HG02884 (cell line): Measurements from ENCODE around the gene SEMA6B.
"Not testable (repeated sequence)": the region's sequence is repeated elsewhere in the genome, so short reads cannot be mapped to it uniquely, and the experiment has no call there.

Experiments used
- ATAC-seq: cut with Tn5 transposase; IDR thresholded peaks from one replicate; pipeline ENCODE4 v1.9.1; 2021; ENCODE audit warnings: mild to moderate bottlenecking, moderate library complexity; ENCODE audit not compliant: unreplicated experiment

Gene SEMA6B

DNA sequence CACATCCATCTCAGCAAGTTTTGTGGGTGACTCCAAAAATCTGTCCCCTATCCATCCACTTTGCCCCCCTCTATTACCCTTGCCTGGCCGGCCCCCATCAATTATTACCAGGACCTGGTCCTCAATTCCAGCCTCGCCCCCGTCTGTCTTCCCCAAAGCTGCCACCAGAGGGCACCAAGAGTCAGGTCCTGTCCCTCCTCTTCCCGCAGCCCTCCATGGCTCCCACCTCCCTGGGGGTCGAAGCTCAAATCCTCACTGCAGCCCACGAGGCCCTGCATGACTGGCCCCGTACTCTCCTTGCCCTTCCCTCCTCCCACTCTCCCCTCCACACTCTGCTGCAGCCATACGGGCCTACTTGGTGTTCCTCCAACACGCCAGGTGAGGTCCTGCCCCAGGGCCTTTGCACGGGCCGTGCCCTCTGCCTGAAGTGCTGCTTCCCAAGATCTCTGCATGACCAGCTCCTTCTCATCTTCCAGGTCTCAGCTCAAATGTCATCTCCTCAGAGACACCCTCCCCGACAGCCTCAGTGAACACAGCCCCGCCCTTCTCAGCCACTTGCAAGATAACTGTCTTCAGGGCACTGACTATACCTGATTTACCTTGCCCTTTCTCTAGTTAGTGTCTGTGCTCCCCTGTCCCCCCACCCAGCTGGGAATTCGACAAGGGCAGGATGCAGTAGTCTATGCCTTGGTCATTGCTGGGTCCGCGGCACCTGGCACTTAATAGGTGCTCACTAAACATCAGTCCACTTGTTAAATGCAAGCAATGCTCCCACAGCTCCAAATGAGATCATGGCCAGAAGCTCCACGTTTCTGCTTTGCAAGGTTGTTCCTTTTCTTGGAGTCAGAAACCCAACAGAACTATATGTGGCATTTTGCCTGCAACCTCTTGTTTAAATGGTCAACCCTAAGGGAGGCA lies 16.8 kb upstream of the SEMA6B start:
- no peak for ATAC-seq

DNA sequence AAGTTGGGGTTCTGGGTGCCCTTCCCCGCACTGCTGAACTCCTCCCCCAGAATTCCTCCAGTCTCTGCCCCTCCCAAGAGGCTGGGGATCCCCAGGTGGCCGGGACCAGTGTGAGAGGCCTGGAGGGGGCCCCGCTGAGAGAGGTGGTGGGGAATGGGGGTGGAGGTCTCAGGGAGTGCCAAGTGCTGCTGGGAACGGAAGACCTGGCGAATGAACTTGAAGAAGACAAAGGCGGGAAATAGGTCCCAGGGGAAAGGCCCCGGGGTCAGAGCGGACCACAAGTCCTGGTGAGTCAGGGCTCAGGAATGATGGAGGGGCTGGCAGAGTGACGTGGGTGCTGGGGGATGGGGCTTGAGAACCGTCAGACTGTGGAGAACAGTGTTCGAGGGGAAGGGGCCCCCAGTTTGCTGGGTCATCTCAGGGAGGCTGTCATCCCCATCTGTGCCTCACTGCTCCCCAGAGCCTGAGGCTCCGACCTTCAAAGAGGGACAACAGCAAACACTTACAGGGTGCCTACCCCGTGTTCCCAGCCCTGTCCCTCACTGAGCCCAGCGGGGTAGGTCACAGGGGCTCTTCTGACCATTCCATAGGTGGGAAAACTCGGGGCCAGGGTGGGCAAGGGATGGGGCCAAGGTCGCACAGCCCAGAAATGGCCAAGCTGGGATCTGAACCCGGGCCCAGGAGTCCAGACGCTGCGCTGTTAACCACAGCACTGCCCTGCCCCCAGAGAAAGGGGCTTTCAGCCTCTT lies 16.0 kb upstream of the SEMA6B start:
- no peak for ATAC-seq

- ATAC-seq: no peak
Measured at GRCh38 chr19:4573682-4574081, 14.2 kb upstream of the SEMA6B start.

- no peak for ATAC-seq
Measured at GRCh38 chr19:4571305-4571917, 11.9 kb upstream of the SEMA6B start.

- no peak for ATAC-seq
Measured at GRCh38 chr19:4570916-4571304, 11.4 kb upstream of the SEMA6B start.

GRCh38 chr19:4570402-4570801 lies 10.9 kb upstream of the SEMA6B start:
- no peak for ATAC-seq

DNA sequence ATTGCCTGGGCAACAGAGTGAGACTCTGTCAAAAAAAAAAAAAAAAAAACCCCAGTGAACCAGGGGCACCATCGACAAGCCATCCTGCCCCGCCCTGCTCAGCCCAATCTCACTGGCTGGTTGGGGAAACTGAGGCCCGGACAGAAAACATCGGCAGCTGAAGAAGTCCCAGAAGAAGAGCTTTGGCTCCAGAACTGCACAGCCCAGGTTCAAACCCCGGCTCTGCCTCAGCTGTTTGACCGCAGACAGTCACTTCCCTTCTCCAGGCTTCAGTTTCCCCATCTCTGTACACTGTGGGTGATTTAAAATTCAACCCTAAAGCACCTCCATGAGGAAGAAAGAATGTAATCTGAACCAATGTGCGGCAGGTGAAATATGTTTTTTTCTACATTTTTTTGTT lies 9.4 kb upstream of the SEMA6B start:
- no peak for ATAC-seq

- no peak for ATAC-seq
Measured at GRCh38 chr19:4567584-4568071, 8.1 kb upstream of the SEMA6B start.

DNA sequence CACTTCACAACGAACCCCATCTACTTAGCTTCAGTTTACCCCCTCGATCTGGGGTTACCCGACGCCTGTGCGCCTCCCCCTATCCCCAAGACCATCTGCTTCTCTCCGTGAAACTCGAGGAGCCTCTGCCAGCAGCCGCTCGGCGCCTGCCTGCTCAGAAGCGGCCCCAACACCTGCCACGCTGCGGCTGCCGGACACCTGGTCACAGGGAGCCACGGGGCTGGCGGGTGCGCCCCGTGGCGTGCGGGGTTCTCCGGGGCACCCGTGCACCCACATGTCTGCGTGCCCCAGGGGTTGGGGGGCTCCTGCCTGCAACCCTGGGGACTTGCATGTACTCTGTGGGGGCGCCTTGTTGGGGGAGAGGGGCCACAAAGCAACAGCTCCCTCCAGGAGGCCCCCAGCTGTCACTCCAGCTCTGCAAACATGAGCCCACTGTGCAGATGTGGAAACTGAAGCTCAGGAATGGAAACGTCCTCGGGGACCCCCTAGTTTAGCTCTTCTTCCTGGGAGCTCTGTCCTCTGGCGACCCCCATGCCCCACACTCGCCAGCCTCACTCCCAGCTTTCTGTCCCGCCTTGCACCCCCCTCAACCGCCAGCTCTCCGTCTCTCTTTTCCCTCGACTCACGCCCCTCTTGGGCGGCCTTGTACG lies 7.0 kb upstream of the SEMA6B start:
- ATAC-seq: no peak

DNA sequence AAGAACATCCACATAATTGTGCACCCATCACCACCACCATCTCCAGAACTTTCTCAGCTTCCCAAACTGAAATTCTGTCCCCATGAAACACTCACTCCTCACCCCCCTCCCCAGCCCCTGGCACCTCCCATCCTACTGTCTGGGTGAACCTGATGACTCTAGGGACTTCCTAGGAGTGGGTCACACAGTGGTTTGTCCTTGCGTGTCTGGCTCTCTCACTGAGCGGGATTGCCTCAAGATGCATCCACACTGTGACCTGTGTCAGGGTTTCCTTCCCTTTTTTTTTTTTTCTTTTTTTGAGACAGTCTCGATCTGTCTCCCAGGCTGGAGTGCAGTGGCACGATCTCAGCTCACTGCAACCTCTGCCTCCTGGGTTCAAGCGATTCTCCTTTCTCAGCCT lies 4.1 kb upstream of the SEMA6B start:
- ATAC-seq: not testable (repeated sequence)

DNA sequence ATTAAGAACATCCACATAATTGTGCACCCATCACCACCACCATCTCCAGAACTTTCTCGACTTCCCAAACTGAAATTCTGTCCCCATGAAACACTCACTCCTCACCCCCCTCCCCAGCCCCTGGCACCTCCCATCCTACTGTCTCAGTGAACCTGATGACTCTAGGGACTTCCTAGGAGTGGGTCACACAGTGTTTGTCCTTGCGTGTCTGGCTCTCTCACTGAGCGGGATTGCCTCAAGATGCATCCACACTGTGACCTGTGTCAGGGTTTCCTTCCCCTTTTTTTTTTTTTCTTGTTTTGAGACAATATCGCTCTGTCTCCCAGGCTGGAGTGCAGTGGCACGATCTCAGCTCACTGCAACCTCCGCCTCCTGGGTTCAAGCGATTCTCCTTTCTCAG lies 2.6 kb upstream of the SEMA6B start:
- ATAC-seq: not testable (repeated sequence)

DNA sequence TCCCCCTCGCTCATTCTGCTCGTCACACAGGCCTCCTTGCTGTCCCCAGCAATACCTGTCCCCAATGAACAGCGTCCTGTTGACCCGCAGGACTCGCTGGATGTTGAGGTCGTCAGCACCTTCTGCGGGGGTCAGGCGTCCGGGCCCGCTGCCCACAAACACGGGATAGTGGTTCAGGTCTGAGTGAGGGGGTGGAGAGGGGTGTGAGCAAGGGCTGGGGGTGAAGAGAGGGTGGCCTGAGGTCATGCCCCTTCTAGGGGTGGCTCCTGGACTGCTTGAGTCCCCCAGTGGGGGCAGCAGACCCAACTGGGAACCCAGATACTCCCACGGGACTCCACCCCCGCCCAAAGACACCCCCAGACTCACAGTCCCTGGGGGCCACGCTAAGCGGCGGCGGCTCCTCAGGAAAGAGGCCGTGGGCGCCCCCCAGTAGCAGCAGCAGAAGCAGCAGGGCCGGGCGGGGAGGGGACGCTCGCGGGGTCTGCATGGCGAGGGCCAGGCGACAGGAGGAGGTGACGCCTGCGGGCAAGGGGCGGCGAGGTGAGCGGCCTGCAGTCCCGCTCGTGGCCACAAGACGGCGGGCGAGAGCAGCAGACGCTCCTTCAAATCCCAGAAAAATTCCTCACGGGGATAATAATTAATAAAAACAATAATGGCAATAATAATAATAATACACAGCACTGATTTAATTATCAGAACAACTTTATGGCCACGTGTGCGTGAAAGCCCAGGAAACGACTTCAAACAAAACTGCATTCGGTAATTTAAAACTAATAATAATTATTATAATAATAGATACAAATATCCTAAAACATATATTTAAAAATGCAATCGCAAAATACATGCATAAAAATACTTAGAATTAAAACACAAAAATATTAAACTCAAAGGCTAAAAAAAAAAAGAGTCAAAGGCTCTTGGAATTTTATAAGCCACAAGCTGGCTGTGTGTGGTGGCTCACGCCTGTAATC lies 1.2 kb downstream of the SEMA6B start:
- ATAC-seq: no peak

DNA sequence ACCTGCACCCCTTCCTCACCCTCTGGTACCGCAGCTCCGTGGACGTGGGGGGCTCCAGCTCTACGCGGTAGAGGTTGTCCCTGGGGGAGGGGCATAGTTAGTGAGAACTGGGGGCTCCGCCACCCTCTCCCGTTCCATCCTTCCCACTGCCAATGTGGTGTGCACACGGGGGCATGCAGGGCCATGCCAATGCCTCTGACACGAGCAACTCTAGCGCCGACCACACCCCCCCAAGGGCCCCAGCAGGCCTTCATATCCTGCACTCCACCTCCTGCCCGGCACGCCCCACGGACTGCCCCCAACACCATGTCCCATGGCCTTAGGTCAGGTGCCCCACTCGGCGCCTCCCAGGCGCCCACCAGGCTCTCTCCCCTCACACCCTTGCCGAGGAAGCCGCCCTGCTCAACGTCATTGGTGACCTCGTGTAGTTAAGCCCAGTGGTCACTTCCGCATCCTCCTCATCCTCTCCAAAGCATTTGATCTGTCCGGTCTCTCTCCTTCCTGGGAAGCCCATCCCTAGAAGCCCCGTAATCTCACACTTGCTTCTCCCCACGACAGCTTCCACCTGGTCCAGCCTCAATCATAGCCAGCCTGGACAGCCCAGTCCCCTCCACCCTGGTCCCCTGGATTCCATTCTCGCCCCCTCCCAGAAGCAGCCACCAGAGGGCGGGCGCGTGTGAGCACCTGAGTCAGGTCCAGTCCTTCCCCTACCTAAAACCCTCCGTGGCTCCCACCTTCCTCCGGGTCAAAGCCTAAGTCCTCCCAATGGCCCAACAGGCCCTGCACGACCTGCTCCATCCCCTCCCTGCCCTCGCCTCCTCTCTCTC lies 2.1 kb downstream of the SEMA6B start:
- no peak for ATAC-seq

DNA sequence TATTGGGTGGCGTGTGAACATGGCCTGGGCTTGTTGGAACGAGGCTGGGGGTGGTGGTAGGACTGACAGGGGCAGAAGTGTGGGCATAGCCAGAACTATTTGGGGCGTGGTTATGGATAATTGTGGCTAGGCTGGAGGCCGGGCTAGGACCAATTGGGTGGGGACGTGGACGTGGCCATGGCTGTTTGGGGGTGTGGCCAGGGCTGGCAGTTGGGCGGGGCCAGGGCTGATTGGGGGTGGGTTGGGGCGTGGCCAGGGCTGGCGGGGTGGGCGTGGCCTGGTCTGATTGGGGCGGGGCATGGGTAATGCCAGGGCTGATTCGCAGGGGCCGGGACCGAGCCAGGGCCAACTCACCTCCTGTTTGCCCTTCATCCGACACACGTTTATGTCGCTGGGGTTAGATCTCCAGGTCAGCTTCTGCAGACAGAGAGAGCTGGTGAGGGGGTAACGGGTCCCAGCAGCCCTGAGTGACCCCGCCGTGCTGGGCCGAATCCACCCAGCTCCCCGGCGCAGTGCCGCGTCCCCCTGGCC lies 2.8 kb downstream of the SEMA6B start:
- ATAC-seq: no peak

- ATAC-seq: no peak
Measured at GRCh38 chr19:4555657-4556561, 3.6 kb downstream of the SEMA6B start.

DNA sequence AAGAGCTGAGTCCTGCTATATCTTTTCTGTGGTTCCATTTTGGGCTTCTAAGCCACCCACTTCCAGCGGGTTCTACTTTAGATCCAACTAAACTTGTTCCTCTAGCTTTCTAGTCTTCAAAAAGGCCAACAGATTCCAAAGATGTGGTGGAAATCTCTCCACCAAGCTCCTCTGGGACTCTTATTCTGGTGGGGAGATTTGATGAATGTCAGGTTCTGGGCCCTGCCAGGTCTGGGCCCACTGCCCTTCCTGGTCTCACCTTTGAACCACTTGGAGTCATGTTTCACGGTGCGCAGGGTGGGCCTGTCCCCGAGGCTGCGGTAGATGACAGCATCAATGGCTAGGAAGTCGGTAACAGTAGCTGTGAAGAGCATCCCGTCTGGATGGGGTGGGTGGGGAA lies 4.8 kb downstream of the SEMA6B start:
- no peak for ATAC-seq

DNA sequence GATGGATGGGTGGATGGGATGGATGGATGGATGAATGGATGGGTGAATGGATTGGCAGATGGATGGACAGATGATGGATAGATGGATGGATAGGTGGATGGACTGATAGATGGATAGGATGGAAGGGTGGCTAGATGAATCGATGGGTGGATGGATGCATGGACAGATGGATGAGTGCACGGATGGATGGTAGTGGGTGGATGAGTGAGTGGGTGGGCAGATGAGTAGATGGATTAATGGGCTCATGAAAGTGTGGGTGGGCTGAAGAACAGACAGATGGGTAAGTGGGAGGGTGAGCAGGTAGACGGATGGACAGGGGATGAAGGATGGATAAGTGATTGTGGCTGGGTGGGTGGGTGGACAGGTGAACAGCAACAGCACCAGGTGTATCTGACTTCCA lies 5.7 kb downstream of the SEMA6B start:
- no peak for ATAC-seq
